HG02588 (cell line): ENCODE measurements around the gene FHL3.
"Not testable (repeated sequence)": the region's sequence is repeated elsewhere in the genome, so short reads cannot be mapped to it uniquely, and the experiment has no call there.

Experiments
- ATAC-seq: cut with Tn5 transposase; IDR thresholded peaks from one replicate; pipeline ENCODE4 v1.9.1; 2021; ENCODE audit warnings: mild to moderate bottlenecking, moderate library complexity; ENCODE audit not compliant: unreplicated experiment

Gene FHL3

GRCh38 chr1:37995751-37996345 lies 9.5 kb downstream of the FHL3 start:
- no peak for ATAC-seq

GRCh38 chr1:37994886-37995566 lies 10.3 kb downstream of the FHL3 start:
- no peak for ATAC-seq

GRCh38 chr1:37989361-37989930 lies 15.9 kb downstream of the FHL3 start:
- peak; percentile 18 for ATAC-seq

- ATAC-seq = no peak
Observed at GRCh38 chr1:37987679-37988078, 17.6 kb downstream of the FHL3 start.

GRCh38 chr1:37983546-37983945 lies 21.8 kb downstream of the FHL3 start:
- no peak for ATAC-seq

GRCh38 chr1:37978541-37978940 lies 26.8 kb downstream of the FHL3 start:
- ATAC-seq = no peak

GRCh38 chr1:37975083-37975482 lies 30.2 kb downstream of the FHL3 start:
- not testable (repeated sequence) for ATAC-seq

- ATAC-seq = no peak
Observed at GRCh38 chr1:37974567-37974966, 30.7 kb downstream of the FHL3 start.

- ATAC-seq = not testable (repeated sequence)
Observed at GRCh38 chr1:37973684-37974083, 31.6 kb downstream of the FHL3 start.

GRCh38 chr1:37965301-37965700 lies 40.0 kb downstream of the FHL3 start:
- ATAC-seq = no peak

- ATAC-seq = not testable (repeated sequence)
Observed at GRCh38 chr1:37964106-37964505, 41.2 kb downstream of the FHL3 start.

GRCh38 chr1:37958690-37959089 lies 46.6 kb downstream of the FHL3 start:
- ATAC-seq = no peak

GRCh38 chr1:37955685-37956084 lies 49.6 kb downstream of the FHL3 start:
- ATAC-seq = no peak

GRCh38 chr1:37954316-37954971 lies 50.9 kb downstream of the FHL3 start:
- no peak for ATAC-seq

GRCh38 chr1:37952738-37953137 lies 52.6 kb downstream of the FHL3 start:
- ATAC-seq = no peak

- no peak for ATAC-seq
Observed at GRCh38 chr1:37951783-37952624, 53.3 kb downstream of the FHL3 start.

GRCh38 chr1:37951041-37951782 lies 54.1 kb downstream of the FHL3 start:
- ATAC-seq = no peak

- ATAC-seq = no peak
Observed at GRCh38 chr1:37949524-37950152, 55.7 kb downstream of the FHL3 start.

- ATAC-seq = no peak
Observed at GRCh38 chr1:37948841-37949240, 56.5 kb downstream of the FHL3 start.

GRCh38 chr1:37948166-37948565 lies 57.1 kb downstream of the FHL3 start:
- ATAC-seq = no peak
